B cell (primary cell): ENCODE data around the gene ATG4D. TPM values are rescaled to one million over a fixed set of nuclear protein-coding genes. Genes with fewer than 3 reads are reported as not detected.

Source experiments
- ATAC-seq: fragments of 200-7000 bp; cut with Tn5 transposase; one replicate; pipeline ENCODE4 v1.10.0; 2021; ENCODE audit warnings: low read depth, mild to moderate bottlenecking, moderate number of reproducible peaks, moderate library complexity
- CTCF ChIA-PET: fragments of 350-600 bp; sonication (Branson Sonifier 250); formaldehyde crosslinking; loops from one replicate; lab custom pipeline; 2021; ENCODE audit warnings: antibody characterized with exemption, inconsistent platforms; lab: Charles Lee
- POLR2A ChIA-PET: fragments of 350-600 bp; sonication (Branson Sonifier 250); formaldehyde crosslinking; loops from one replicate; lab custom pipeline; 2021; ENCODE audit warnings: antibody characterized with exemption; lab: Charles Lee
- DNase-seq: peaks from one replicate; pipeline ENCODE4 v3.0.0; 2013
- H2AFZ ChIP-seq: 2 replicates; pipeline ENCODE4 v1.6.1; 2012; ENCODE audit warnings: mild to moderate bottlenecking, low read depth, low read length; ENCODE audit not compliant: insufficient read depth, poor library complexity, severe bottlenecking
- H3K27ac ChIP-seq, 2 donors: 1 replicate in 1 of 2; 2 replicates in 1 of 2; pipeline ENCODE4 v1.5.1; 2012 to 2013; ENCODE audit warnings: low read length in 2 of 2, mild to moderate bottlenecking in 2 of 2, moderate library complexity in 1 of 2
- H3K27me3 ChIP-seq, 4 experiments: fragments of 200-600 bp in 1 of 4; sonication (generic) in 1 of 4; replicated peaks in 1 of 4; 1 replicate in 2 of 4; 2 replicates in 2 of 4; pipeline versions ENCODE4 v1.6.1 to v1.7.0; 2013 to 2016; ENCODE audit warnings: low read length in 3 of 4, mild to moderate bottlenecking in 2 of 4, mixed read lengths in 1 of 4, moderate library complexity in 1 of 4; ENCODE audit not compliant: insufficient read depth in 4 of 4, control insufficient read depth in 3 of 4; ENCODE audit errors: control extremely low read depth in 1 of 4
- H3K36me3 ChIP-seq, 2 experiments: replicated peaks in 1 of 2; 1 replicate in 1 of 2; 2 replicates in 1 of 2; pipeline versions ENCODE4 v1.6.1 to v1.7.1; 2013; ENCODE audit warnings: low read length in 1 of 2; ENCODE audit not compliant: insufficient read depth in 2 of 2, control insufficient read depth in 1 of 2; ENCODE audit errors: control extremely low read depth in 1 of 2, extremely low read depth in 1 of 2
- H3K4me1 ChIP-seq, 2 donors: fragments of 200-600 bp in 1 of 2; sonication (generic) in 1 of 2; 1 replicate in 1 of 2; 2 replicates in 1 of 2; pipeline versions ENCODE4 v1.5.1 to v1.6.1; 2013 to 2017; ENCODE audit warnings: low read length in 2 of 2; ENCODE audit not compliant: control insufficient read depth in 2 of 2, insufficient read depth in 2 of 2
- H3K4me2 ChIP-seq: replicated peaks from 2 replicates; pipeline ENCODE3; 2012; ENCODE audit warnings: mild to moderate bottlenecking, low read depth, low read length; ENCODE audit not compliant: poor library complexity, severe bottlenecking
- H3K4me3 ChIP-seq, 5 experiments: fragments of 200-600 bp in 1 of 5; sonication (generic) in 1 of 5; 1 replicate in 3 of 5; 2 replicates in 2 of 5; pipeline versions ENCODE4 v1.5.1 to v1.7.0; 2011 to 2016; ENCODE audit warnings: low read length in 4 of 5, mild to moderate bottlenecking in 4 of 5, low read depth in 2 of 5, control low read depth in 1 of 5, moderate library complexity in 1 of 5; ENCODE audit not compliant: insufficient read depth in 1 of 5; ENCODE audit errors: control extremely low read depth in 1 of 5, extremely low read depth in 1 of 5
- H3K79me2 ChIP-seq: fragments of 200-600 bp; sonication (generic); one replicate; pipeline ENCODE4 v1.6.0; 2016; ENCODE audit warnings: low read length; ENCODE audit not compliant: control insufficient read depth, insufficient read depth
- H3K9ac ChIP-seq: fragments of 200-600 bp; sonication (generic); 2 replicates; pipeline ENCODE4 v1.6.1; 2017; ENCODE audit warnings: mild to moderate bottlenecking, low read length, moderate library complexity
- H3K9me3 ChIP-seq, 3 donors: one replicate each; pipeline versions ENCODE4 v1.6.1 to v1.7.1; 2013; ENCODE audit warnings: low read length in 2 of 3; ENCODE audit not compliant: control insufficient read depth in 2 of 3, insufficient read depth in 1 of 3; ENCODE audit errors: control extremely low read depth in 1 of 3
- H4K20me1 ChIP-seq: 2 replicates; pipeline ENCODE4 v1.6.0; 2012; ENCODE audit warnings: mild to moderate bottlenecking, low read length; ENCODE audit not compliant: insufficient read depth, control insufficient read depth, poor library complexity, severe bottlenecking
- H3K27ac Mint-ChIP-seq: one replicate; pipeline ENCODE4 v1.8.0; 2021; ENCODE audit warnings: mixed read lengths
- H3K27me3 Mint-ChIP-seq: one replicate; pipeline ENCODE4 v1.8.0; 2021; ENCODE audit warnings: mixed read lengths
- H3K4me1 Mint-ChIP-seq: one replicate; pipeline ENCODE4 v1.8.0; 2021; ENCODE audit warnings: mixed read lengths
- H3K4me3 Mint-ChIP-seq: one replicate; pipeline ENCODE4 v1.8.0; 2021; ENCODE audit warnings: mixed read lengths
- H3K9me3 Mint-ChIP-seq: one replicate; pipeline ENCODE4 v1.8.0; 2022; ENCODE audit warnings: mixed read lengths; ENCODE audit not compliant: insufficient read depth
- CTCF ChIP-seq: fragments of 200-600 bp; IDR thresholded peaks from one replicate; pipeline ENCODE4 v1.8.0; 2022; ENCODE audit warnings: antibody characterized with exemption, mild to moderate bottlenecking
- EZH2 ChIP-seq: IDR thresholded peaks from 2 replicates; pipeline ENCODE4 v1.6.1; 2012; ENCODE audit warnings: borderline replicate concordance, low read depth, mild to moderate bottlenecking, moderate library complexity, low read length; ENCODE audit not compliant: insufficient read depth, poor library complexity, severe bottlenecking
- WGBS: methylation state at CpG from one replicate; pipeline ENCODE4 v1.1.5; 2013; ENCODE audit warnings: missing lambda C conversion rate; ENCODE audit not compliant: insufficient coverage; 5-methylcytosine and 5-hydroxymethylcytosine counted together
- intact Hi-C: fragments of 100-400 bp; cut with micrococcal nuclease; formaldehyde crosslinking; loops from one replicate; pipeline ENCODE4 v1.10.0; 2022
- polyA plus RNA-seq: library from polyadenylated mRNA; depleted of rRNA; stranded (reverse); fragments of >200 nt; gene quantifications from 2 replicates; pipeline ENCODE4 v1.2.3, GENCODE V29; 2012
- total RNA-seq, 2 donors: library from RNA; stranded (reverse); fragments of 120-200 nt in 1 of 2; gene quantifications; 1 replicate in 1 of 2; 2 replicates in 1 of 2; pipeline versions ENCODE4 v1.2.3 to v1.2.4, GENCODE V29; 2013 to 2022

Gene ATG4D
- total and polyA plus RNA-seq, 2 donors (not counting 1 experiment from before 2014, with no cell fraction given): 58.8 to 75.5 TPM

DNA sequence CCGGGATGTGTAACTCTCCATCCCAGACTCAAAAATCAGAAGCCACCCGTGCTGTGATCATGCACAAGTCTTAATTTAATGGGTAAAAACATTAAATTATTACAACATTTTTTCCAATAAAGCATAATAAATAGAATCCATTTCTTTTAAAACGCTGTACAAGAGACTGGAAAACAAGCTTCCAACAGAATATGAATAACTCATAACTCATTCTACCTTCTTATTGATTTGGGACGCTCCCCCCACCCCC lies 22.6 kb downstream of the ATG4D start:
- Histone ChIP-seq H3K4me2 (peak overlapping the region; percentile 82), H3K36me3 (peaks cover 2 to 13% of the 10 kb centered on the region in 2 experiments), H3K9ac (peak overlapping the region; percentile 85), H3K4me3 (peak overlapping the region; percentile 92 to 99 (median 97)), H3K27me3 (no peaks in the 10 kb centered on the region), H3K4me1 (peaks cover 28 to 41% of the 10 kb centered on the region in 2 donors), H3K27ac (peak overlapping the region; percentile 87 to 88), H3K9me3 (no peaks in the 10 kb centered on the region), H3K79me2 (peaks cover 47% of the 10 kb centered on the region), H4K20me1 (peaks cover 39% of the 10 kb centered on the region), H2AFZ (no peak overlapping the region)
- Mint-ChIP-seq H3K4me1 (peaks cover 44% of the 10 kb centered on the region), H3K9me3 (no peaks in the 10 kb centered on the region), H3K27ac (peak overlapping the region; percentile 96), H3K27me3 (no peaks in the 10 kb centered on the region), H3K4me3 (peak overlapping the region; percentile 95)
- ATAC-seq (no peak), DNase-seq (no peak)
- ChIA-PET POLR2A (interaction anchor here (0.6 to 2.2 kb wide), 12 partner anchors 10 to 269 kb away, joined by 3 to 26 read pairs (median 6); partner anchors contain the start of genes ATG4D and KEAP1), CTCF (interaction anchor here (0.8 to 12.0 kb wide), 12 partner anchors 10 to 296 kb away, joined by 3 to 102 read pairs (median 4); partner anchors contain the start of gene CDC37)
- TF ChIP-seq EZH2 (no peak), CTCF (no peak)
- intact Hi-C loops: loop anchor here (1.0 to 5.0 kb wide), 4 partner anchors 23 to 149 kb away; partner anchors contain the start of genes ATG4D and ILF3
- 0% methylated on average over 3 of the region's 4 CpGs for WGBS

- intact Hi-C loops: loop anchor here (1.0 to 5.0 kb wide), 4 partner anchors 24 to 150 kb away; partner anchors contain the start of genes ATG4D and ILF3
- H3K4me3 ChIP-seq: peak overlapping the region; percentile 92 to 99 (median 97)
- H3K27me3 Mint-ChIP-seq: no peaks in the 10 kb centered on the region
- peaks cover 34% of the 10 kb centered on the region for H4K20me1 ChIP-seq
- peak overlapping the region; percentile 95 for H3K4me3 Mint-ChIP-seq
- peaks cover 42% of the 10 kb centered on the region for H3K79me2 ChIP-seq
- peak overlapping the region; percentile 87 to 88 for H3K27ac ChIP-seq
- peak; percentile 85 for DNase-seq
- peak overlapping the region; percentile 82 for H3K4me2 ChIP-seq
- peak; percentile 8 for ATAC-seq
- no peaks in the 10 kb centered on the region for H3K9me3 Mint-ChIP-seq
- H3K4me1 Mint-ChIP-seq: peaks cover 44% of the 10 kb centered on the region
- ChIA-PET CTCF (interaction anchor here (0.6 to 12.0 kb wide), 15 partner anchors 11 to 297 kb away, joined by 3 to 102 read pairs (median 4); partner anchors contain the start of gene CDC37), POLR2A (interaction anchor here (0.6 to 2.7 kb wide), 11 partner anchors 11 to 268 kb away, joined by 3 to 26 read pairs (median 10); partner anchors contain the start of gene ATG4D)
- WGBS: 33% methylated on average over 18 of the region's 19 CpGs
- TF ChIP-seq EZH2 (no peak), CTCF (no peak)
- peak overlapping the region; percentile 85 for H3K9ac ChIP-seq
- peaks cover 28 to 41% of the 10 kb centered on the region in 2 donors for H3K4me1 ChIP-seq
- no peaks in the 10 kb centered on the region for H3K27me3 ChIP-seq
- H3K36me3 ChIP-seq: peaks cover 2 to 10% of the 10 kb centered on the region in 2 experiments
- peak overlapping the region; percentile 96 for H3K27ac Mint-ChIP-seq
- no peaks in the 10 kb centered on the region for H3K9me3 ChIP-seq
- no peak overlapping the region for H2AFZ ChIP-seq
These were observed 23.1 kb downstream of the ATG4D start for GRCh38 chr19:10566658-10567410.
